Stimulated activated naive CD4-positive, alpha-beta T cell (primary cell): ENCODE measurements around the gene FAU.

ENCODE experiments used
- DNase-seq, 6 experiments: peaks; one replicate each; lab custom pipeline; 2025; lab: John Stamatoyannopoulos, UW

The FAU gene

DNA sequence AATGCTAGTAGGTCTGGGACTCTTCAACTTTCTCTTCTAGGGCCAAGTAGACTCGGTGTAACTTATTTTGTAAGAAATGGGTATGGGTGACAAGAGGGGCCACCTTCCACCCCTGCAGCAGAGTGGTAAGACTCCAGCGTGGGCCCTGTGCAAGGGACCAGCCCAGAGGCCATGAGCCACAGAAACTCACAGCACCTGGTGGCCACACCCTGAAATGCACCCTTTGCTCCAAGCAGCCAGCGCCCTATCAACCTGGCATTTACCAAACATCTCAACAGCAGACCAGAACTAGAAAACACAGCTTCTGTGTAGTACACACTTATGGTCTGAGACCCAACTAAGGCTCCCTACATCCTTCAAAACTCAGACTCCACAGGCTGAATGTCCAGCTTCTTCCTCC lies 43.8 kb downstream of the FAU start:
- peak; percentile 30 to 74 (median 52) for DNase-seq

DNA sequence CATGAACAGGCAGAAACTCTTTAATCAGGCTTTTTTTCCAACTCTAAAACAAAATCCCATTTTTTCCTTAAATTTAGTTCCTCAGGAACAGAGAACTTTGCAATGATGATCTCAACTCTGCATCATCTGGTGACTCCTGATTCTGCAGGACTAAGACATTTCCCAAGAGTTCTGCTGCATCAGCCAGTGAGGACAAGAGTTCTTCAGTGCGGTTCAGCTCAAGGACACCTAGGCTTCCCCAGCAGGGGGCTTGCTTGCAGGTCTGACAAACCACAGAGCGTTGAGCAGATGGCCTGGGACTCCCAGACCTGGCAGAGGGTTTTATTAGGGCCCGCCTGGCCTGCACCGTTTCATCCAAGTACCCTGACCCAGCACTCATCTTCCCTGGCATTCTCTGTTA lies 44.5 kb downstream of the FAU start:
- no peak for DNase-seq

DNA sequence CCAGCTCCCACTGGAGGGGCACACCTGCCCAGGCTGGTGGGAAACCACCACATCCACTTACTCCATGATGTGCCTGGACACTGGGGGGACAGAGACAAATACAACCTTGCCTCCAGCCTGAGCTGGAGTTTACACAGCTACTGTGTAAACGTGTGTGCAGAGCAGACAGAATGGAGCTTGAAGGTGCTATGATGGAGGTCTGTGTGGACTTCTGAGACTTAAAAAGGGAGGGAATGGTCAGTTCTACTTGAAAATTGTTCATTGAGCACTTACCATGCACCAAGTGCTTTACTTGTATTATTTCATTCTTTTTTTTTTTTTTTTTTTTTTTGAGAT lies 49.3 kb downstream of the FAU start:
- no peak for DNase-seq

DNA sequence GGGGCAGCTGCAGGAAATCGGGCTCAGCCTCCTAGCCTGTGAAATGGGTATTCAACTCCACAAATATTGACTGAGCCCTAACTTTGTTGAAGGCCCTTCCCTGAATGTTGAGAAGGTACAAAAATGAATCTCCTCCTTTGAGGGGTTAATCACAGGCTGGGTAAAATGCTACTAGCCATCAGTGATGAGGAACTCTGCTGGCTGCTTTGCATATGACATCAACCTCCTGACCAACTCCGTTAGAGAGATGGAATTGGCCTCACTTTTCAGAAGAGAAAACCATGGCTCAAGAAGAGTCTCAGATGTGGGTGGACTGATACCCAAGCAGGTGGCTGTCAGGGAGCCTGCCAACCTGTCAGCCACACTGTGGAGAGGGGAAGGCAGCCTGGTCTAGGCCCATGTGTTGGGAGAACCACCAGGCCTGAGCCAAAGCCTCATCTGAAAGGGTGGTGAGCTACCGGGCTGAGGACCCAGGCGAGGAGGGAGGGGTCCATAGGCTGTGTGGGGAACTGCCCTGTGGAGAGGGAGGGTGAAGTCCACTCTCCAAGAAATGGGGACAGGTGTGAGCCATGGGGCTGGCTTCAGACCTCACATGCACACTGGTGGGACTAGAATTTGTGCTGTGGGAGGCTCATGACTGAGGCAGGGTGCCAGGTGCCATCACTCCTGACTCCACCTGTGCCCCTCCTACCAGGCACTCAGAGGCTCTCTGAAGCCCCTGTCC lies 49.9 kb downstream of the FAU start:
- DNase-seq = no peak
